HepG2 (cell line): ENCODE measurements around the gene DLST. TPM values are rescaled to one million over a fixed set of nuclear protein-coding genes. Genes with fewer than 3 reads are reported as not detected.

Source experiments
- AGO2 ChIP-seq: fragments of 200-400 bp; formaldehyde crosslinking; optimal IDR thresholded peaks from 2 replicates; pipeline ENCODE3; 2017; ENCODE audit warnings: mild to moderate bottlenecking, low read depth, low read length, moderate library complexity
- CREBL2 ChIP-seq: sonication (generic); formaldehyde crosslinking; IDR thresholded peaks from 2 replicates; pipeline ENCODE4 v1.8.1; 2023; ENCODE audit warnings: missing genetic modification reagents, mild to moderate bottlenecking, borderline replicate concordance
- EHMT2 ChIP-seq: fragments of 200-600 bp; sonication (generic); IDR thresholded peaks from 2 replicates; pipeline ENCODE4 v1.7.0; 2017; ENCODE audit warnings: antibody characterized with exemption, low read depth, low read length, borderline replicate concordance
- HDAC6 ChIP-seq: fragments of 200-600 bp; sonication (generic); IDR thresholded peaks from 2 replicates; pipeline ENCODE4 v1.7.0; 2017; ENCODE audit warnings: mild to moderate bottlenecking, antibody characterized with exemption, low read length, low read depth
- MLX ChIP-seq: IDR thresholded peaks from 2 replicates; pipeline ENCODE4 v1.6.1; 2016
- NONO ChIP-seq, 2 experiments: fragments of 450-650 bp in 1 of 2; sonication (generic) in 1 of 2; formaldehyde crosslinking in 1 of 2; IDR thresholded peaks in 1 of 2; conservative IDR thresholded peaks in 1 of 2; 2 replicates each; pipeline versions ENCODE4 v1.6.1 to v1.8.0; 2017 to 2022; ENCODE audit warnings: mild to moderate bottlenecking in 1 of 2, missing genetic modification reagents in 1 of 2, moderate library complexity in 1 of 2
- SKI ChIP-seq: fragments of 450-650 bp; IDR thresholded peaks from one replicate; pipeline ENCODE4 v1.6.1; 2018; ENCODE audit warnings: mild to moderate bottlenecking; ENCODE audit not compliant: partially characterized antibody
- SMAD3 ChIP-seq: sonication (generic); formaldehyde crosslinking; IDR thresholded peaks from 2 replicates; pipeline ENCODE4 v1.4.0; 2020; ENCODE audit warnings: missing genetic modification reagents
- SMC3 ChIP-seq: IDR thresholded peaks from 2 replicates; pipeline ENCODE4 v1.6.1; 2011; ENCODE audit warnings: low read length, improper control_type of control experiment
- SOX13 ChIP-seq, 3 experiments: fragments of 450-650 bp in 1 of 3; sonication (generic) in 1 of 3; formaldehyde crosslinking in 1 of 3; IDR thresholded peaks in 2 of 3; conservative IDR thresholded peaks in 1 of 3; 2 replicates each; pipeline versions ENCODE4 v1.5.0 to v1.6.1; 2016 to 2020; ENCODE audit warnings: antibody characterized with exemption in 1 of 3, mild to moderate bottlenecking in 1 of 3, missing compliant biosample characterization in 1 of 3, missing genetic modification reagents in 1 of 3, moderate library complexity in 1 of 3
- TOPORS ChIP-seq: sonication (generic); formaldehyde crosslinking; IDR thresholded peaks from 2 replicates; pipeline ENCODE4 v1.8.0; 2023; ENCODE audit warnings: mild to moderate bottlenecking, missing genetic modification reagents
- ZBTB20 ChIP-seq: sonication (generic); formaldehyde crosslinking; IDR thresholded peaks from 2 replicates; pipeline ENCODE4 v1.8.1; 2023; ENCODE audit warnings: missing genetic modification reagents, low read depth, mild to moderate bottlenecking, borderline replicate concordance
- ZNF343 ChIP-seq: sonication (generic); formaldehyde crosslinking; IDR thresholded peaks from 2 replicates; pipeline ENCODE4 v1.4.0; 2020; ENCODE audit warnings: mild to moderate bottlenecking, missing genetic modification reagents
- ZNF562 ChIP-seq: sonication (generic); formaldehyde crosslinking; IDR thresholded peaks from 2 replicates; pipeline ENCODE4 v1.8.0; 2022; ENCODE audit warnings: missing genetic modification reagents, borderline replicate concordance
- ZNF629 ChIP-seq: sonication (generic); formaldehyde crosslinking; conservative IDR thresholded peaks from 2 replicates; pipeline ENCODE4 v1.5.0; 2020; ENCODE audit warnings: missing genetic modification reagents
- ZNF660 ChIP-seq: sonication (generic); formaldehyde crosslinking; IDR thresholded peaks from 2 replicates; pipeline ENCODE4 v1.5.1; 2020; ENCODE audit warnings: mild to moderate bottlenecking, low read depth, missing genetic modification reagents, borderline replicate concordance
- ZNF724P ChIP-seq: sonication (generic); formaldehyde crosslinking; IDR thresholded peaks from 2 replicates; pipeline ENCODE4 v1.8.0; 2022; ENCODE audit warnings: missing genetic modification reagents, borderline replicate concordance
- ZNF792 ChIP-seq: IDR thresholded peaks from 2 replicates; pipeline ENCODE4 v1.6.1; 2016
- ZSCAN21 ChIP-seq: sonication (generic); formaldehyde crosslinking; IDR thresholded peaks from 2 replicates; pipeline ENCODE4 v1.8.0; 2022; ENCODE audit warnings: mild to moderate bottlenecking, missing genetic modification reagents, moderate library complexity, borderline replicate concordance
- polyA plus RNA-seq, 8 experiments: library from polyadenylated mRNA; depleted of rRNA in 3 of 8; stranded (reverse) in 7 of 8; unstranded in 1 of 8; fragments of >200 nt; fragmentation: Illumina TruSeq in 4 of 8; extraction: Trizol in 4 of 8; gene quantifications; 2 replicates each; pipeline versions ENCODE4 v1.2.1 to v1.2.3, GENCODE V29; 2011 to 2016; ENCODE audit warnings: low read depth in 4 of 8, missing spikeins in 1 of 8, mixed read lengths in 1 of 8; ENCODE audit not compliant: insufficient read depth in 1 of 8
- total RNA-seq, 5 experiments: library from RNA; depleted of rRNA; stranded (reverse); fragments of >200 nt; fragmentation: Illumina TruSeq; extraction: Trizol; gene quantifications; 2 replicates each; pipeline ENCODE4 v1.2.3, GENCODE V29; 2016; ENCODE audit warnings: low read depth in 1 of 5
- TF ChIP-seq, protein P1 (sequence below): sonication (generic); formaldehyde crosslinking; IDR thresholded peaks from 2 replicates; pipeline ENCODE4 v1.8.0; 2022; ENCODE audit warnings: missing genetic modification reagents, mild to moderate bottlenecking, moderate library complexity, borderline replicate concordance
- TF ChIP-seq, protein P2 (sequence below): sonication (generic); formaldehyde crosslinking; IDR thresholded peaks from 2 replicates; pipeline ENCODE4 v1.9.0; 2021; ENCODE audit warnings: missing genetic modification reagents, mild to moderate bottlenecking, borderline replicate concordance
- TF ChIP-seq, protein P3 (sequence below): sonication (generic); formaldehyde crosslinking; IDR thresholded peaks from 2 replicates; pipeline ENCODE4 v1.8.1; 2022; ENCODE audit warnings: low read depth, mild to moderate bottlenecking, missing genetic modification reagents

Gene DLST
- total and polyA plus RNA-seq, 2 of the 13 experiments (the other 11 are each of a cell fraction or from before 2014, with no cell fraction given), result 56.5 to 94.3 TPM

GRCh38 chr14:74950795-74951442 lies 69.2 kb downstream of the DLST start (continued):
- no peak for TF ChIP-seq EHMT2
- 0 out of 2 replicates have a peak, but pooled peaks have one; percentile 51 for TF ChIP-seq ZBTB20
- no peak for TF ChIP-seq SOX13 (IDR thresholded peaks at IDR 0.05)
- 0 out of 4 replicates have a peak, but pooled peaks of 1 of the 2 experiments have one; percentile 41 for TF ChIP-seq SOX13 (CRISPR knock-in tag; conservative IDR thresholded peaks at IDR 0.05 in 1 of 2, IDR thresholded peaks at IDR 0.05 in 1 of 2)
- no peak for TF ChIP-seq ZNF343 (CRISPR knock-in tag)
- TF ChIP-seq CREBL2 (CRISPR knock-in tag), result no peak
- TF ChIP-seq ZNF724P (CRISPR knock-in tag), result no peak
- TF ChIP-seq ZSCAN21 (CRISPR knock-in tag), result no peak
- no peak for TF ChIP-seq ZNF660 (CRISPR knock-in tag)
- TF ChIP-seq AGO2, result no peak
- TF ChIP-seq ZNF562 (CRISPR knock-in tag), result no peak
- TF ChIP-seq NONO (IDR thresholded peaks at IDR 0.05), result no peak
- TF ChIP-seq NONO (CRISPR knock-in tag; conservative IDR thresholded peaks at IDR 0.05), result no peak
- TF ChIP-seq, protein P1, sequence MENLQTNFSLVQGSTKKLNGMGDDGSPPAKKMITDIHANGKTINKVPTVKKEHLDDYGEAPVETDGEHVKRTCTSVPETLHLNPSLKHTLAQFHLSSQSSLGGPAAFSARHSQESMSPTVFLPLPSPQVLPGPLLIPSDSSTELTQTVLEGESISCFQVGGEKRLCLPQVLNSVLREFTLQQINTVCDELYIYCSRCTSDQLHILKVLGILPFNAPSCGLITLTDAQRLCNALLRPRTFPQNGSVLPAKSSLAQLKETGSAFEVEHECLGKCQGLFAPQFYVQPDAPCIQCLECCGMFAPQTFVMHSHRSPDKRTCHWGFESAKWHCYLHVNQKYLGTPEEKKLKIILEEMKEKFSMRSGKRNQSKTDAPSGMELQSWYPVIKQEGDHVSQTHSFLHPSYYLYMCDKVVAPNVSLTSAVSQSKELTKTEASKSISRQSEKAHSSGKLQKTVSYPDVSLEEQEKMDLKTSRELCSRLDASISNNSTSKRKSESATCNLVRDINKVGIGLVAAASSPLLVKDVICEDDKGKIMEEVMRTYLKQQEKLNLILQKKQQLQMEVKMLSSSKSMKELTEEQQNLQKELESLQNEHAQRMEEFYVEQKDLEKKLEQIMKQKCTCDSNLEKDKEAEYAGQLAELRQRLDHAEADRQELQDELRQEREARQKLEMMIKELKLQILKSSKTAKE (CRISPR knock-in tag), result no peak
- TF ChIP-seq, protein P2, sequence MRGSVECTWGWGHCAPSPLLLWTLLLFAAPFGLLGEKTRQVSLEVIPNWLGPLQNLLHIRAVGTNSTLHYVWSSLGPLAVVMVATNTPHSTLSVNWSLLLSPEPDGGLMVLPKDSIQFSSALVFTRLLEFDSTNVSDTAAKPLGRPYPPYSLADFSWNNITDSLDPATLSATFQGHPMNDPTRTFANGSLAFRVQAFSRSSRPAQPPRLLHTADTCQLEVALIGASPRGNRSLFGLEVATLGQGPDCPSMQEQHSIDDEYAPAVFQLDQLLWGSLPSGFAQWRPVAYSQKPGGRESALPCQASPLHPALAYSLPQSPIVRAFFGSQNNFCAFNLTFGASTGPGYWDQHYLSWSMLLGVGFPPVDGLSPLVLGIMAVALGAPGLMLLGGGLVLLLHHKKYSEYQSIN (CRISPR knock-in tag), result no peak
- TF ChIP-seq HDAC6, result no peak
- TF ChIP-seq MLX (CRISPR knock-in tag), result no peak
- TF ChIP-seq ZNF792, result no peak
- TF ChIP-seq SMAD3, result no peak
- no peak for TF ChIP-seq SMC3
- TF ChIP-seq ZNF629 (CRISPR knock-in tag), result no peak
- TF ChIP-seq TOPORS (CRISPR knock-in tag), result peak; percentile 8; the same call in 1 of the 2 replicates
- TF ChIP-seq, protein P3, sequence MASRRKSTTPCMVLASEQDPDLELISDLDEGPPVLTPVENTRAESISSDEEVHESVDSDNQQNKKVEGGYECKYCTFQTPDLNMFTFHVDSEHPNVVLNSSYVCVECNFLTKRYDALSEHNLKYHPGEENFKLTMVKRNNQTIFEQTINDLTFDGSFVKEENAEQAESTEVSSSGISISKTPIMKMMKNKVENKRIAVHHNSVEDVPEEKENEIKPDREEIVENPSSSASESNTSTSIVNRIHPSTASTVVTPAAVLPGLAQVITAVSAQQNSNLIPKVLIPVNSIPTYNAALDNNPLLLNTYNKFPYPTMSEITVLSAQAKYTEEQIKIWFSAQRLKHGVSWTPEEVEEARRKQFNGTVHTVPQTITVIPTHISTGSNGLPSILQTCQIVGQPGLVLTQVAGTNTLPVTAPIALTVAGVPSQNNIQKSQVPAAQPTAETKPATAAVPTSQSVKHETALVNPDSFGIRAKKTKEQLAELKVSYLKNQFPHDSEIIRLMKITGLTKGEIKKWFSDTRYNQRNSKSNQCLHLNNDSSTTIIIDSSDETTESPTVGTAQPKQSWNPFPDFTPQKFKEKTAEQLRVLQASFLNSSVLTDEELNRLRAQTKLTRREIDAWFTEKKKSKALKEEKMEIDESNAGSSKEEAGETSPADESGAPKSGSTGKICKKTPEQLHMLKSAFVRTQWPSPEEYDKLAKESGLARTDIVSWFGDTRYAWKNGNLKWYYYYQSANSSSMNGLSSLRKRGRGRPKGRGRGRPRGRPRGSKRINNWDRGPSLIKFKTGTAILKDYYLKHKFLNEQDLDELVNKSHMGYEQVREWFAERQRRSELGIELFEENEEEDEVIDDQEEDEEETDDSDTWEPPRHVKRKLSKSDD (CRISPR knock-in tag), result no peak
- no peak for TF ChIP-seq SKI
